GM18873 (cell line): ENCODE measurements around the gene ST3GAL2.

ENCODE experiments used
- ATAC-seq: cut with Tn5 transposase; IDR thresholded peaks from one replicate; pipeline ENCODE4 v1.9.1; 2021; ENCODE audit warnings: mild to moderate bottlenecking, moderate library complexity, moderate number of reproducible peaks; ENCODE audit not compliant: unreplicated experiment, low FRiP score

ST3GAL2 gene

DNA sequence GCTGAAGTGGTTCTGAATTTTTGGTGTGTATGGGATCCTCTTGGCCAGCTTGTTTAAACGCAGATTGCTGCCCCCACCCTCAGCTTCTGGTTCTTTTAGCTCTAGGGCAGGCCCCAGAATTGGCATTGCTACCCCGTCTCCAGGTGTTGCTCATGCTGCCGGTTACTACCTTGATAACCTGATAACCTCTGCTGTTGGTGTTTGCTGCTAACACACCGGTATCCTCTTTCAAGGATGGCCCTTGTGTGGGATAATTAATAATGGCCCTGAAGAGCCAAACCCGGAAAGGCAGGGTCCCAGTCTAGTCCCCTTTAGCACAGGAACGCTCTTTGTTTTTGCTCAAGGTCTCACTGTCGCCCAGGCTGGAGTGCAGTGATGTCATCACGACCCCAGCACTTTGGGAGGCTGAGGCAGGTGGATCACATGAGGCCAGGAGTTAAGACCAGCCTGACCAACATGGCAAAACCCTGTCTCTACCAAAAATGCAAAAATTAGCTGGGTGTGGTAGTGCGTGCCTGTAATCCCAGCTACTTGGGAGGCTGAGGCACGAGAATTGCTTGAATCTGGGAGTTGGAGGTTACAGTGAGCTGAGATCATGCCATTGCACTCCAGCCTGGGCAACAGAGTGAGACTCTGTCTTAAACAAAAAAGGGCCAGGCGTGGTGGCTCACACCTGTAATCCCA lies 1.3 kb upstream of the ST3GAL2 start:
- no peak for ATAC-seq

DNA sequence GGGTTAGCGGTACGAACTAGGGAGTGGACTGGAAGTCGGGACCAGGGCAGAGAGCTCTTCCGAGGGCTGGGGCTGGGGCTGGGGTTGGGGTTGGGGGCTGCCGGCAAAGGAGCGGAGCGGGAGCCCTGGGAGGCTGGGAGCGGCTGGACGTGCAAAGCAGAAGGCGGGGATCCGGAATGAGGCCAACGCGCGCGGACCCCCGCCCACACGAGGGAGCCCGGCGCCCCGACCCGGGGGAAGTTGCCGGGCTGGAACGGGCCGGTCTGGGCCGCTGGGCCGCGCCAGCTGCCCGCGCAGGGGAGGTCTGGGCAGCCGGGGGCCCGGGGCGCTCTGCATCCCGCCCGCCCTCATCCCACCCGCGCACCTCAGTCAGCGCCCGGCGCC lies 323 bp downstream of the ST3GAL2 start:
- no peak for ATAC-seq

DNA sequence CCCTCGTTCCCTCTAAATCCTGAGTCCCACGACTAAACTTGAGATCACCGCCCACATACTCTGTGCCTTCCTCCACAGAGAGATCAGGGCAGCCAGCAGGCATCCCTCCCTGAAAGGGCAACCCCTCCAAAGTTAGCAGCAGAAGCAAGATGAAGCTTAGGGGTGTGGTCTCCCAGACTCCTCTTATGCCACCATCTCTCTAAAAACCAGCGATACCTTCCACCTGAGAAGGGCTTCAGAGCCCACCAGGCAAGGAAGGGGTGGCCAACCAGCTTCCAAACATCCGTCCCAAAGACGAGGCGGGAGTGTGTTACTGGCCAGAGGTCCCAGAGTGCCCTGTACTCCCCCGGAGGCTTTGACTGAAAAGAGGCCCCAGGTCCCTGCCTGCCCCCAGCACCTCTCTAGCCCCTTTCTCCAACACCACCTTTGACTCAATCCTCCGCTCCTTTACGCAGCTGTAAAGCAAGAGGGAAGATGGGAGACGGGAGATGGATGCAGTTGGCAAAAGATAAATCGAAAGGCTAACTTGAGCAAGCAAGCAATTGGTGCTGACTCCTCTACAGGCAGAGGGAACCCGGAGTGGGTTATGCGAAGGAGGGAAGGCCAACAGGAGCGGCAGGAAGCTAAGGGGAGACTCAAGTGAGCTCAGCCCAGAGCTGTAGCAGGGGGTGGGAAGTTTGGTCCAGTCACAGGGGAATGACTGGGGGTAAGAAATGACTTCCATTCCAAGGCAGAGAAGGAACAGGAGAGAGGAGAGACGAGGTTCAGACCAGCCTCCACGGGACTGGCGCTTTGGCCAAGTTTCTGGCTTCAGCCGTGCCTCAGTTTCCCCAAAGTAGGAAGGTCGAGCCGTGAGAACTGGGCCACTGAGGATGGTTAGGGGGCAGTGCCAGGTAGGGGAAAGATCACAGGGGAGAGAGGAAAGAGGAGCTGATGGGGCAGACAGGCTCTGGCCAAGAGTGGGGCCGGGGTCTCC lies 1.0 kb downstream of the ST3GAL2 start:
- no peak for ATAC-seq

DNA sequence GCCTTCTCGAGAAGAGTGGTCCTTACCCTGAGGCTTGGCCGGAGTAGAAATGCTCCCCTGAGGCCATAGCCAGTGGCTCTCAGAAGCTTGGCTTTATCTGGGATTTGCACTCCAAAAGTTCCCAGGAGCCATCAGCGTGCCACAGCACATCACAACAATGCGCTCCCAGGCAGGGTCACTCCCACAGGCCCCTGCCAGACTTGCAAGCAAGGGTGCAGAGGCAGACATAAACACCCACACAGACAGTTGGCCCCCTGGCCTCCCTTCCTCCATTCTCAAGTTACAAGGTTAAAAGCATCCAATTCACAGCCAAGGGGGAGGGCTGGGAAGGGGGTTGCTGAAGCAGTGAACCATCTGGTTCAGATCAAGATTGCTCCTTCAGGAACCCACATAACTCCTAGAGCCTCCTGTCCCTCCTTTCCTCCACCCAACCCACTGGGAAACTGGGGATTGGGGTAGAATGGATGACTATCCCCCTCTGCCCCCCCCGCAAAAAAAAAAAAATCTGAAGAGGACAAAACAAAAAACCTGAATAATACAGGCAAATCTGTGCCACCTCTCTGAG lies 1.8 kb downstream of the ST3GAL2 start:
- ATAC-seq: no peak

DNA sequence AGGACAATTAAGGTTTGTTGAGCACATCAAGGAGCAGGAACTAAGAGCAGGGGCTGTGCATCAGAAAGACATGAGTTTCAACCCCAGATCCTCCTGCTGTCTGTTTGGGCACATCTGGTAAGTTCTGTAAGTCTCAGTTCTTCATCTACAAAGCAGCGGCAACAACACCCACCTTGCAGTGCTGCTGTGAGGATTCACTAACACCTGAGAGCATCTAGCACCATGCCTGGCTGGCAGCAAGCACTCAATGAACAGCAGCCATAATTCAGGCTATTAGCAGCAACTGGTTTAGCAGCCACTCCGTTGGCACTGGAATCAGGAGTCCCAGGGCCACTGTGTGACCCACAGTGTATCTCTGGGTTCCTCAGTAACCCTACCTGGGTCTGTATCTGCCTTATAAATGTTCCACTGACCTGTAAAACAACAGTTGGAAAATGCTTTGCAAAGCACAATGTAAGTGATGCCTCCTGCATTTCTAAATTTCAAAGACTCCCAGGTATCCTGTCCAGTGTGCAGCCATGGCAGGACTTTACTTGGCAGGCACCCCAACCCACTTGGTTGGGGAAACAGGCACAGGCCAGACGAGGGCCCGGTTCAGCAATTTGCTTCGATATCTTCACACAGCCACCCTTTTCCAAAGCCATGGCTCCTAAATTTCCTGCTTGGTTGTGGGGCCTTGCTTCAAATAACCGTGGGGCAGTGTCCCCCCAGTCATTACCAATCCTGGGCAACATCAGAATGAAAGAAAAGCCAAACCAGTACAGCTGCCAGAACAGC lies 4.2 kb downstream of the ST3GAL2 start:
- ATAC-seq: no peak

DNA sequence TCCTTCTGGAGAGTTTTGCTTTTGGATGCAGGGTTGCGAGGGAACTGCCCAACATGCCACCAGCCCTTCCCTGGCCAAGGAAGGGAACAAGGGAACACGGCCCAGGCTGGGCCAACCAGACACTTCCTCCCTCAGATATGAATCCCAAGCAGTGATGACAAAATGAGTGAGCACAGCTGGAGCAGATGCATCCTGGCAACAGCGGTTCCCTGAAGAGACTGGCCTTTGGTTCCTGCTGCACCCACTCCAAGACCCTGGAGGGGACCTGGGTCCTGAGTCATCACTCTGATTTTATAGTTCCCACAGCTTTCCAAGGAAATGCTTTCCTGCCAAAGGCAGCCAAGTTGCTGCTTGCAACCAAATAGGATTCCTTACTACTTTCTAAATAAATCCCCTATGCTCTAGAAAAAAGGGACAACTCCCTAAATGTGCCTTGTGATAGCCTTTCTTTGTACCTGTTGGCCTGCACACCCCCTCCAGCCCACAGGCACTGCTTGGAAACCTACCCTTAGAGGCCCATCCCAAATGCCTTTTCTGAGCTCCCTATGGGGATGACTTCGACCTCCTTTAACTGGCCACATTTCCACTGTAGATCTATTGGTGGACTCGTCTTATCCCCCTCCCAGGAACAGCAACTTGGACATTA lies 5.3 kb downstream of the ST3GAL2 start:
- ATAC-seq: no peak

DNA sequence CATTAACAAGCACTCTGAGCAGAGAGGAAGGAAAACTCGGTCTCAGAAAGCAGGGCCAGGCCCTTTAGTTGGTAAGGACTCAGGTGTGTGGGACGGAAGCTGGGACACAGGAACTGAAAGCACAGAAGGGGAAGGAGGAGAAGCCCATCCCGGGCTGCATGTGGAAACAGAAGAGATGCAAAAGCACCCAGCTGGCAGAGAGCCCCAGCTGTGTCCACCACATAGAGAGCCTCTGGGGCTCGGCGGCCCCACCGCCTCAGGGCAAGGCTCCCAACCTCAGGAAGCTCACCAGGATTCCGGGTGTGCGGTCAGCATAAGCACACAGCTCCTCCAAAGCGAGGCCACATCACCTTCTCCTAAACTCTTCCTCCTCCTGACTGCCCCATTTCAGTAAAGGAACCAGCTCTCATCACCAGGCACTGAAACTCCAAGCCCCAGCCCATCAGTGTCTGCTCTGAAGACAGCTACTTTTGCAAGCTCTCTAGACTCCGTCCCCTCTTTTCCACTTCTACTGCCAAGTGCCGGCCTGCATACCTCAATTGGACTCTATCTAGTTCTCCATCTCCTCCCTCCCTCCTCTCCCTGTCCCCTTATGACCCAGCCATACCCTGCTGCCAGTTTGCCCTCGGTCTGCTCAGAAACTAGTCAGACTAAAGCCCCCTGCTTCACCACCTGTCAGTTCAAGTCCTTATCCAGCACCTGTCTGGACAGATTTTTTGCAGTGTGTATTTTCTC lies 6.0 kb downstream of the ST3GAL2 start:
- ATAC-seq: no peak

DNA sequence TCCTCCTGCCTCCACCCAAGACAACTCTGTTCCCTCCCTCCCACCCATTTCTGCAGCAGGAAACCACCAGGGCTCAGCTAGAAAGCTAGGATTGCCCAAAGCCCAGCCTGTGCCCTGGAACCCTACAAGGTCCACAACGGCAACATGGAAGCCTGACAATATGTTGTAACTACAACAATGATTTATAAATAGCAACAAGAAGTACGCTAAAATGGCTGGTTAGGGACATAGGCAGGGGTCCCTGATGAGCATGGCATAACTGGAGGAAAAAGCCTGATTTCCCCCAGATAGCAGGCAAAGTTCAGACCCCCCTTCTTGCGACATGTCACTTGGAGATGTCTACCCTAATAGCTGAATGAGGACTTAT lies 6.6 kb downstream of the ST3GAL2 start:
- ATAC-seq: no peak

DNA sequence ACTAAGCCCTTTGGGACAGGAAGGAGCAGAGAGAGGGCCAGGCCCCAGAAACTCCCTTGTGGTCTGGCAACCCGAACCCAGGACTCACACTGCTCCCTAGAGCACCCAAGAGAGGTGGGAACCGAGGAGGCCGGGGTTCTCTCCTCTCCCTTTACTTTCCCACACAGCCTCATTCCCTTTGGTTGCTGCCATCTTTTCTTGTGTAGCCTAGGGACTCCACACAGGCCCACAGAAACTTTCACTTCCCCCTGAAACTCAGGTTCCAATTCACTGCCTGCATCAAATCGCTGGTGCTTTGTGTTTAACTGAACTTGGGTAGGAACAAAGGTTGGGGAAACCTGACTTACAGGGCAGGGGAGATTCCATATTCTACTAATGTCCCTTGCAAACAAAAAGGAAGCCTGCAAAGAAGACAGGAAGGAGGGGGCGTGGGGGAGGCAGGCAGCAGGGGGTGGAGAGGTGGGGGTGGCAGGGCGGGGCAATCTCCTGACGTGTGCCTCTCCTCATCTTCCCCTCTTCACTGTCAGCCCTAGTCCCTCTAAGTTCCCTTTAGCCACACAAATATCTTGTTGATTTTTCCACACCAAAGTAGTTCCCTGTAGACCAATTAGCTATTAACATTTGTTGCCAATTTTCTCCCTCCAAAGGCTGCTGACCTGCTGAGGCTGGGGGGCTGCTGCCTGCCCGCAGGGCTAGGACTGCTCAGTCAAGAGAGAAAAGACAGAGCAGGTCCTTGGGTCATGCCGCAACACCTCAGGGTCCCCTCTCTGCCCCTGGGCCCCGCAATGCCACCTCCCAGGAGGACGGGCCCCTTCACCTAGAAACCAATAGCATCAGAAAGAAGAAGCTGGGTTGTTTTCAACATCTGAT lies 8.0 kb downstream of the ST3GAL2 start:
- ATAC-seq: peak; percentile 42

DNA sequence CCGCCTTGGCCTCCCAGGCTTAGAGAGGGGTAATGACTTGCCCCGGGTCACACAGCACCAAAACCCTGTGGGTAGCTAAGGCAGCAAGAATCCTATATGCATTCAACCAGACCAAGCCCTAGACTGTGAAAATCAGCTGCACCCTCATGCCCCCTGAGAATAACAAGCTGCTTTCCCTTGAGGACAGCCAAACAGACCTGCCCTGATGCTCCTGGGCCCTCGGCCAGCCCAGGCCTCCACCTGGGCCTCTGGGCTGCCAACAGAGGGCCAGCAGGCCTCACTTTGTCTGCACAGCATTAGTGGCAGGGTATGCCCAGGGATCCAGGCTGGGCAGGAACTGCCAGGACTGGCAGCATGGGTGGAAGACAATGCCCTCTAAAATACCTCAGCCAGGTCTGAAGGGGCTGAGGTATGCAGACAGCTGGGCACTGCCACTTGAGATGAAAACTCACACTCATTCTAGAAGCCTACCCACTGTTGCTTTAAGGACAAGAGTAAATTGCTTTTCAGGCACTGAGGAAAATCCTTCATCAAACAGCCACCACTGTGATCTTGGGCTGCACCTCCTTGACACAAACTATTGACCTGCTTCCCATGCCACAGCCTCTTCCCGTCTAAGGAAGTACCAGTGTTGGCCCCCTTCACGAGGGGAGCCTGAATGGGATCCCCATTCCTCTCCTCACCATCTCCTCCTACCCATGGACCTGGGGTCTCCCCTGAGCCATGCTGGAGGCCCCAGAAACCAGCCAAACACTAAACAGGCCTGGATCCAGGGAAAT lies 8.8 kb downstream of the ST3GAL2 start:
- no peak for ATAC-seq

DNA sequence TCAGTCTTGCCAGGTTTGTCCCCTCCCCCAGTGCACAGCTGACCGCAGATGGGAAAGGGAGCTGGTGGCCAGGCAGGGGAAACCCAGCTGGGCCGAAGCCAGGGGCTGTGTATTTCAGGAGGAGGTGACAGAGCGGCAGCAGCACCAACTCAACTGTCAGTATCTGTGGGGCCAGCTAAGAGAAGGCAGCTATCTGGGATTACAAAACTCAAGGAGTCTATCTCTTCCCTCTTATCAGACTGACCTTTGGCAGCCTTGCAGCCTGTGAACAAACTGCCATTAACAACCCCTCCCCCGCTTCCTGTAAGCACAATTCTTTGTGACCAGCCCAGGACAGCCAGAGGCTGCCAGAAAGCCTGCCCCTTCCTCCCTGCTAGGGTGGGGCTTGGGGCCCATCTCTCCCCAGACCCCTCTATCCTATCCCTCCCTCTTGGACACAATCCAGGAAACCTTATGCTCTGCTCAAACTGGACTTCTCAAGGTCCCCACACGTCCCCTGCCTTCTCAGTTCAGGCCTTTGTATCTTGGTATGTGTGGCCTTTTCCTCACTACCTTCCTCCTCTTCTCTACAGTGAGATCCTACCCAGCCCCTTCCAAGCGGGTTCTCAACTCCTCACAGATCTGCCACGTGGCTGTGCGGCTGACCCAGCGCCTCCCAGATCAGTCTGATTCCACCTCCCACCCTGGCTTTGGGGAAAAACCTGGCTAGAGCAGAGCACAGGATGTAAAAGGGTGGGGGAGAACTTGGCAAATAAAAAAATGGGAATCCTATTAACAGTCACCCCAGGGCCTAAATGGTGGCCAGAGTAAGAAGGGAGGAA lies 10.5 kb downstream of the ST3GAL2 start:
- ATAC-seq: no peak

DNA sequence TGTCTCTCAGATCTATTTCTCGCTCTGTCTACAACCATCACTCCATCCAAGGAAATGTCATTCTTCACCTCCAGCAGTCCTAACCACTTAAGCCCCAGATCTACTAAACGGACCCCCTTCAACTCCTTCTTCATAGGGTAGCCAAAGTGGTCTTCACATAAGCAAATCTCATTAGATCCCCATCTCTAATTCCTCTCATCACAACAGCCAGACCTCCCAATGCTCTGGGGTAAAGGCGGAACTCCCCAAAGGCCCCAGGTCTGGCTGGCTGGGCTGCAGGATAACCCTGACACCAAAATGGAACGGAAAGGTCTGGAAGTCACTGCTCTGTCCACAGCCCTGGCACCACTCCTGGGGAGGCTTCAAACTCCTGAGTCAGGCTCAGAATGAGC lies 11.1 kb downstream of the ST3GAL2 start:
- ATAC-seq: no peak

DNA sequence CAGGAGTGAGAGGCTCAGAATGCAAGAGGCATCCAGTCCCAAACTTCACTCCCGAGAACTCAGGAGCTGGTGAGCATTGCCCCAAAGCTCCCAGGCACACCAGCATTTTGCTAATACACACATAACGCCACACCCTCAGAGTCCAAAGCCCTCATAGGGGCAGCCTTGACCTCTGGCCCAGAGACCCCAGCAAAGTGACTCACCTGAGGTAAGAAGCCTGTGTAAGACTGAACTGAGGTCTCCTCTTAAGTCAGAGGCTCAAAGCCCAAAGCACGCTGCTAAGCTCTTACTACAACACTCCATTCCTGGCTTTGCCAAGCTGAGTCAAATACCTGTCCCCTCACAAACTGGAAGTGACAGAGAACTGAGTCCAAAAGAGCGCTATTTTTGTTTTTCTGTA lies 16.4 kb downstream of the ST3GAL2 start:
- no peak for ATAC-seq

DNA sequence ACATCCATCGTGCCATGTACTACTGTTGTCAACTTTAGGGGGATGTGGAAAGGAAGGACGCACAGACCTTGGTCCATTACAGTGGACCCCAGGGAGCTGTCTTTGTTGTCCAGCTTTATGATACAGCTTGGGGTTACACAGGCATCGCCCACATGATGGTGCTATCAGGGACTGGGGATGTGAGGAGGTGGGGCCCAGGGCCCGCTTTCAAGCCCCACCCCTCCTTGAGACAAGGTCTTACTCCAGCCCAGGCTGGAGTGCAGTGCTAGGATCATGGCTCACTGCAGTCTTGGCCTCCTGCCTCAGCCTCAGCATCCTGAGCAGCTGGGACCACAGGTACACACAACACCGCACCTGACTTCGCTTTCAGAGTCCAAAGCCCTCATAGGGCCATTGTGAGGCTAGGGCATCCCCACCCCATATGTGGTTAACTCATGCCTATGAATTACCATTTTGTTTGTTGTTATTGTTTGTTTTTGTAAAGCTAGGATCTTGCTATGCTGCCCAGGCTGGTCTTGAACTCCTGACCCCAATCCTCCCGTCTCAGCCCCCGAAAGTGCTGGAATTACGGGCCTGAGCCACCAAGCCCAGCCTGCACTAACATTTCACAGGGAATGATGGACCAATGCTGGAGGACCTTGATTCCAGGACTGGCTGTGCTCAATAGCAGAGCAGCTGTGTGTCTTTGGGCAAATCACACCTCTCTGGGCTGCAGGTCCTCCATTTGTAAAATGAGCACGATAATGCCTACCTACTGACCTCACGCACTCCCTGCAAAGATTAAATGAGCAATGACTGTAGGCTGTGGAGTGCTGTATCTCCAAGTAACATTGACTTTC lies 17.2 kb downstream of the ST3GAL2 start:
- no peak for ATAC-seq

DNA sequence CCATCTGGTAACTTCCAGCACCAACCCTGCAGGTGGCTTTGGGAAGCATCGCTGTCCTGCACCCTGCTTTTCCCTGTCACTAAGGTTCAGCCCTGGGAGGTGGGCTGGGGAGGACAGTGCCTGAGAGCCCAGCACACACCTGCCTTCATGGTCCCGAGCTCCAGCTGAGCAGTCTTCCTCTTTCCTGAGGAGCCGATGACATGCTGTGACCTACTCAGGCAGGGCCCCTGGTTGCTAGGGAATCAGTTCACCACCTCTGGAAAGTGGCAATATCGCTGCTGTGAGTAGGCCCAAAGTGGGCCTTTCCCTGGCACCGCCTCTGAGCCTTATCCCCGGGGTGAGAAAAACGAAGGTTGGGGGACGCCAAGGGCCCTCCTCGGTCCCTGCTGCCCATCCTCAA lies 17.9 kb downstream of the ST3GAL2 start:
- ATAC-seq: no peak
